D721Med (cell line): ENCODE results near the gene SYNE1.

Source experiments
- DNase-seq: peaks from one replicate; pipeline ENCODE4 v3.0.0; 2011; ENCODE audit warnings: low spot score; ENCODE audit not compliant: insufficient read length
- FAIRE-seq: peaks from 2 replicates; lab custom pipeline; 2011; peaks lifted over from hg19 to GRCh38; lab: Jason Lieb, UNC
- CTCF ChIP-seq: IDR thresholded peaks from 2 replicates; pipeline ENCODE4 v1.5.1; 2012; ENCODE audit warnings: mild to moderate bottlenecking, control low read depth; ENCODE audit not compliant: insufficient read depth; ENCODE audit errors: missing control alignments

SYNE1 gene

GRCh38 chr6:152609125-152609670 lies 28.0 kb downstream of the SYNE1 start:
- TF ChIP-seq CTCF, result no peak
- DNase-seq, result no peak
- no peak for FAIRE-seq

- FAIRE-seq (no peak), DNase-seq (no peak)
- no peak for TF ChIP-seq CTCF
Measured at GRCh38 chr6:152605941-152606340, 31.2 kb downstream of the SYNE1 start.

GRCh38 chr6:152605342-152605741 lies 31.8 kb downstream of the SYNE1 start:
- FAIRE-seq, result no peak
- no peak for TF ChIP-seq CTCF
- DNase-seq, result no peak

- FAIRE-seq (no peak), DNase-seq (no peak)
- TF ChIP-seq CTCF, result no peak
Measured at GRCh38 chr6:152603911-152604310, 33.3 kb downstream of the SYNE1 start.

GRCh38 chr6:152600022-152600421 lies 37.1 kb downstream of the SYNE1 start:
- no peak for TF ChIP-seq CTCF
- DNase-seq, result no peak
- FAIRE-seq, result no peak

GRCh38 chr6:152598901-152599537 lies 38.1 kb downstream of the SYNE1 start:
- TF ChIP-seq CTCF, result no peak
- FAIRE-seq, result no peak
- DNase-seq, result no peak

GRCh38 chr6:152598421-152598820 lies 38.7 kb downstream of the SYNE1 start:
- TF ChIP-seq CTCF, result no peak
- FAIRE-seq (no peak), DNase-seq (no peak)
